GM23248 (cell line): ENCODE data around the gene IGFBP6. TPM values are rescaled to one million over a fixed set of nuclear protein-coding genes. Genes with fewer than 3 reads are reported as not detected.
A peak's percentile ranks its signal among the peaks of the same experiment; 100 is the strongest.

Experiments
- DNase-seq: peaks from one replicate; pipeline ENCODE4 v3.0.0-alpha.2; 2015
- H2AFZ ChIP-seq: fragments of 200-600 bp; sonication (generic); 2 replicates; pipeline ENCODE4 v1.6.1; 2016; ENCODE audit warnings: antibody characterized with exemption
- H3F3A ChIP-seq: fragments of 200-600 bp; sonication (generic); 2 replicates; pipeline ENCODE4 v1.6.1; 2016; ENCODE audit warnings: mild to moderate bottlenecking, antibody characterized with exemption, mixed run types; ENCODE audit not compliant: insufficient read depth
- H3K27ac ChIP-seq: fragments of 200-600 bp; sonication (generic); 2 replicates; pipeline ENCODE4 v1.5.1; 2016; ENCODE audit warnings: mild to moderate bottlenecking
- H3K27me3 ChIP-seq: fragments of 200-600 bp; sonication (generic); replicated peaks from 2 replicates; pipeline ENCODE4 v1.6.1; 2016; ENCODE audit warnings: mild to moderate bottlenecking; ENCODE audit not compliant: insufficient read depth
- H3K36me3 ChIP-seq: fragments of 200-600 bp; sonication (generic); 2 replicates; pipeline ENCODE4 v1.6.1; 2016; ENCODE audit warnings: low read depth, mild to moderate bottlenecking
- H3K4me1 ChIP-seq: fragments of 200-600 bp; sonication (generic); 2 replicates; pipeline ENCODE4 v1.6.1; 2016; ENCODE audit warnings: mild to moderate bottlenecking; ENCODE audit not compliant: insufficient read depth
- H3K4me2 ChIP-seq: fragments of 200-600 bp; sonication (generic); one replicate; pipeline ENCODE4 v1.6.1; 2016; ENCODE audit warnings: mild to moderate bottlenecking; ENCODE audit not compliant: unreplicated experiment
- H3K4me3 ChIP-seq: fragments of 200-600 bp; sonication (generic); 2 replicates; pipeline ENCODE4 v1.5.1; 2016; ENCODE audit warnings: mild to moderate bottlenecking
- H3K79me2 ChIP-seq: fragments of 200-600 bp; sonication (generic); 2 replicates; pipeline ENCODE4 v1.6.1; 2016; ENCODE audit warnings: mild to moderate bottlenecking; ENCODE audit not compliant: insufficient read depth
- H3K9ac ChIP-seq: fragments of 200-600 bp; sonication (generic); 2 replicates; pipeline ENCODE4 v1.6.1; 2016; ENCODE audit warnings: mild to moderate bottlenecking
- H3K9me2 ChIP-seq: fragments of 200-600 bp; sonication (generic); 2 replicates; pipeline ENCODE4 v1.6.1; 2016; ENCODE audit warnings: mixed run types, mild to moderate bottlenecking, moderate library complexity; ENCODE audit not compliant: insufficient read depth
- H3K9me3 ChIP-seq: fragments of 200-600 bp; sonication (generic); one replicate; pipeline ENCODE4 v1.6.1; 2017; ENCODE audit warnings: low read depth
- H4K20me1 ChIP-seq: fragments of 200-600 bp; sonication (generic); 2 replicates; pipeline ENCODE4 v1.6.0; 2016; ENCODE audit not compliant: insufficient read depth
- EZH2 ChIP-seq: fragments of 200-600 bp; sonication (generic); IDR thresholded peaks from 2 replicates; pipeline ENCODE4 v1.6.1; 2018; ENCODE audit warnings: antibody characterized with exemption, mild to moderate bottlenecking; ENCODE audit not compliant: insufficient read depth, poor library complexity, severe bottlenecking
- EZH2phosphoT487 ChIP-seq: fragments of 200-600 bp; sonication (generic); IDR thresholded peaks from 2 replicates; pipeline ENCODE4 v1.6.1; 2018; ENCODE audit warnings: antibody characterized with exemption, moderate library complexity, mild to moderate bottlenecking, low read depth; ENCODE audit not compliant: insufficient read depth
- WGBS, 2 experiments: methylation state at CpG; one replicate each; pipeline ENCODE4 v1.1.6; 2015 to 2017; ENCODE audit warnings: low lambda C conversion rate in 2 of 2, low coverage in 1 of 2; ENCODE audit errors: missing lambda C conversion rate in 2 of 2; 5-methylcytosine and 5-hydroxymethylcytosine counted together
- in situ Hi-C: fragments of 300-500 bp; cut with MboI; formaldehyde crosslinking; loops from 2 replicates; pipeline ENCODE4 v1.15.0; 2020
- polyA plus RNA-seq: library from polyadenylated mRNA; unstranded; fragments of >200 nt; fragmentation: Nextera tagmentation; extraction: Ambion mirVana; gene quantifications from 2 replicates; pipeline ENCODE4 v1.2.1, GENCODE V29; 2016
- total RNA-seq: library from RNA; depleted of rRNA; stranded (reverse); fragments of >200 nt; shearing (Covaris generic); gene quantifications from 2 replicates; pipeline ENCODE4 v1.2.3, GENCODE V29; 2014

The IGFBP6 gene
- total and polyA plus RNA-seq, 2 experiments from 2014 or later: 1,614 to 1,827 TPM

DNA sequence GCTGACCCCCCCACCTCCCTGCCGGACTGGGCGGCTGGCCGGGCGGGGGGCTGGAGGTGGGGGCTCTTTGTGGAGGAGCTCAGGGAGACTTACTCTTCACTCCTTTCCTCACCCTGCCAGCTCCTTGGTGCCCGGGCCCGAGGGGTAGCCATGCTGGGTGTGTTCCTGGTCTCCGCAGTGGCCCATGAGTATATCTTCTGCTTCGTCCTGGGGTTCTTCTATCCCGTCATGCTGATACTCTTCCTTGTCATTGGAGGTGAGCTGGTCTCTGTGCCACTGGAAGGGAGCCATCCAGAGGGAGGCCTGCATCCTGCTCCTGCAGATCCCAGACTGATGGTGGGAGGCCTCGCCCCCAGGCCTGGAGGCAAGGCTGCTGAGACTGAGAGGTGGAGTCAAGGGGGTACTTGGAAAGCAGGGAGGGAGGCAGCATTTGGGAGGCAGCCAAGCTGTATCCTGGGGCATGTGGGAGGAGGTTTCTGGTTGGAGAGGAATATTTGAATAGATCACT, 25.5 kb downstream of the IGFBP6 start:
- peak; percentile 37 for DNase-seq
- Histone ChIP-seq H3K4me2 (no peak overlapping the region), H2AFZ (peak overlapping the region; percentile 34; the same call in 1 of the 2 replicates), H4K20me1 (no peaks in the 10 kb centered on the region), H3K9ac (no peak overlapping the region), H3K9me2 (no peaks in the 10 kb centered on the region), H3K79me2 (no peaks in the 10 kb centered on the region), H3F3A (no peaks in the 10 kb centered on the region), H3K36me3 (no peaks in the 10 kb centered on the region), H3K4me1 (peaks cover 13% of the 10 kb centered on the region), H3K27me3 (no peaks in the 10 kb centered on the region), H3K27ac (no peak overlapping the region), H3K9me3 (no peaks in the 10 kb centered on the region), H3K4me3 (no peak overlapping the region)
- WGBS, 2 experiments: 84 to 88% methylated on average over 10 of the region's 10 CpGs
- TF ChIP-seq EZH2phosphoT487: no peak
- no peak for TF ChIP-seq EZH2
- in situ Hi-C loops: no loop called here

DNA sequence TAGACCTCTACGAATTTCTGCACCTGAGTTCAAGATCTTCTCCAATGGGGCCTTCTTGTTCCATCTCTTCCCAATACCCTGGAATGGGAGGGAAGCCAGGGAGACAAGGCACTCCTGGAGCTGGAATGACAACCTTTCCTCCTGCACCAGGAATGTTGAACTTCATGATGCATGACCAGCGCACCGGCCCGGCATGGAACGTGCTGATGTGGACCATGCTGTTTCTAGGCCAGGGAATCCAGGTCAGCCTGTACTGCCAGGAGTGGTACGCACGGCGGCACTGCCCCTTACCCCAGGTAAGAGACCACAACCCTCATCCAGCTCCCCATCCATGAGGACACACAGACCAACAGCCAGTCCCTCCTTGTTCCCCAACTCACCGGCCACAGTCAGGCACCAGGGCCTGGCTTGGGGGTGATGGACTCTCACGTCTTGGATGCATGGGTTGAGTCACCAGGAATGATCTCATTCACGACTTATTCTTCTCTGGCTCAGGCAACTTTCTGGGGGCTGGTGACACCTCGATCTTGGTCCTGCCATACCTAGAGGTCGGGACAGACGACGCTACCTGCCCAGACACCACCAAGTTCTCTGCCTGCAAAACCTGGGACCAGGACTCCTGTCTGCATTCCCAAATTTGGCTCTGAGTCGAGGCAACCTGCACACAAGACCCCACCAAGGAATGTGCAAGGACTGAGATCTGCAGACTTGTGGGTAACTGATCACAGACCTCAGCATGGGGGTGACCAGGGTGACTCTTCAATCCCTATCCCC, 26.3 kb downstream of the IGFBP6 start:
- Histone ChIP-seq H3F3A (no peaks in the 10 kb centered on the region), H3K79me2 (no peaks in the 10 kb centered on the region), H3K36me3 (no peaks in the 10 kb centered on the region), H3K9me2 (no peaks in the 10 kb centered on the region), H3K4me2 (no peak overlapping the region), H3K4me3 (no peak overlapping the region), H3K27ac (no peak overlapping the region), H3K9ac (no peak overlapping the region), H4K20me1 (no peaks in the 10 kb centered on the region), H2AFZ (peak overlapping the region; percentile 34; the same call in 1 of the 2 replicates), H3K4me1 (peaks cover 13% of the 10 kb centered on the region), H3K27me3 (no peaks in the 10 kb centered on the region), H3K9me3 (no peaks in the 10 kb centered on the region)
- in situ Hi-C loops: no loop called here
- WGBS, 2 experiments: 75 to 76% methylated on average over 15 to 16 of the region's 16 CpGs
- no peak for TF ChIP-seq EZH2phosphoT487
- TF ChIP-seq EZH2: no peak
- DNase-seq: peak; percentile 84

DNA sequence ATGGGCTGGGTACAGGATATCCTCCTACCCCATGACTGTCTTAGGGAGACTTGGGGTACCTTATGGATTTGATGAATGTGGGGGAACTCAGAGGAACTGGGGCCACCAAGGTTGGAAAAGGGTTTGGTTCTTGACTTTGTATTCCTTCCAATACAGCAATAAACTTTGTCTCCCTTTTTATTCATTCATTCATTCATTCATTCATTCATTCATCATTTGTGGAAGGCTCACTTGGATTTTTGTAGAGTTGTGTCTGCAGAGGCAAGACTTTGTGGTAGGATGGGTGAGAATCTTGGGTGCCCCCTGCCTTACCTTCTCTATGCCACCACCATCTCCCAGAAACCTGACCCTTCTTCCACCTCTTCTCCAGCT, 26.9 kb downstream of the IGFBP6 start:
- no peak for DNase-seq
- in situ Hi-C loops: no loop called here
- Histone ChIP-seq H3K36me3 (no peaks in the 10 kb centered on the region), H3K9ac (no peak overlapping the region), H3K9me3 (no peaks in the 10 kb centered on the region), H3K27me3 (no peaks in the 10 kb centered on the region), H3K9me2 (no peaks in the 10 kb centered on the region), H4K20me1 (no peaks in the 10 kb centered on the region), H3K4me1 (peaks cover 13% of the 10 kb centered on the region), H3K4me3 (no peak overlapping the region), H3K4me2 (no peak overlapping the region), H2AFZ (no peak overlapping the region), H3K79me2 (no peaks in the 10 kb centered on the region), H3F3A (no peaks in the 10 kb centered on the region), H3K27ac (no peak overlapping the region)
- no peak for TF ChIP-seq EZH2
- TF ChIP-seq EZH2phosphoT487: no peak

DNA sequence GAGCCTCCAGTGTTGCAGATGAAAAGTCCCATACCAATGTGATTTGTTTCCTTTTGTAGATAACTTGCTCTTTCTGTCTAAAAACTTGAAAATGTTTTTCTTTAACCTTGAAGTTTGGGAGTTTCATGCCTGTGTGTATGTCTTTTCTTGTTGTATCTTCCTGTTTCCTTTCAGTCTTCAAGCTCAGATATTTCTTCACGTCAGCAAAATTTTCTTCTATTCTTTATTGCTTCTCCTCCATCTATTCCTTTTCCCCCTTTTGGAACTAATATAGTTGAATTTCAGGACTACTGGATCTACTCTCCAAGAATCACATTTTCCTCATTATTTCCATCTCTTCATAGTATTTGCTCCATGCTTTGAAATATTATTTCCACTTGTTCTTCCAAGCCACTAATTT, 29.7 kb downstream of the IGFBP6 start:
- no peak overlapping the region for H3K9ac ChIP-seq
- no peak overlapping the region for H3K27ac ChIP-seq
- H3K36me3 ChIP-seq: no peaks in the 10 kb centered on the region
- no peak for DNase-seq
- peaks cover 13% of the 10 kb centered on the region for H3K4me1 ChIP-seq
- TF ChIP-seq EZH2 (no peak), EZH2phosphoT487 (no peak)
- H2AFZ ChIP-seq: no peak overlapping the region
- 4 to 24% methylated on average over 1 of the region's 1 CpG for WGBS, 2 experiments
- no peak overlapping the region for H3K4me3 ChIP-seq
- no peaks in the 10 kb centered on the region for H3K9me3 ChIP-seq
- H3K9me2 ChIP-seq: no peaks in the 10 kb centered on the region
- H3K27me3 ChIP-seq: no peaks in the 10 kb centered on the region
- no peaks in the 10 kb centered on the region for H4K20me1 ChIP-seq
- in situ Hi-C loops: no loop called here
- H3K79me2 ChIP-seq: no peaks in the 10 kb centered on the region
- H3F3A ChIP-seq: no peaks in the 10 kb centered on the region
- no peak overlapping the region for H3K4me2 ChIP-seq
